ENCODE measurements around the gene EPX. TPM values are rescaled to one million over a fixed set of nuclear protein-coding genes. Genes with fewer than 3 reads are reported as not detected.

EPX gene
- total RNA-seq, 1 experiment from 2014 or later, result not detected

DNA sequence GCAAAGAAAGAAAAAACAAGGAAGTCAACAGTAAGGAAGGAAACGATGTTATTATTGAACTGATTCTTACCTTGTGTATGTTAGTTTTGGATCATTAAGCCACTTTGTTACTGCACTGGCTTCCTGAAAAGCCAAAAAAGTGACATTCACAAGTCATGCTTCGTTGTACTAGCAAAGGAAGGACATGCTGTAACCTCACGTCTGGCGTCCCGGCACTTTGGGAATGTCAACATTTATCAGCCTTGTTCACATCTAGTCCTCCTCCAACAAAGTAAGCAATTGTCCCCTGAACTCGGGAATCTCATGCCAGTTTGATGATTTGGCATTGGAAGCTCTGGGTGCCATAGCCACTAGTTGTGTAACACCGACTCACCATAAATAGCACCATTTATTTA, 27.3 kb downstream of the EPX start (continued):
- TF ChIP-seq, protein P1, sequence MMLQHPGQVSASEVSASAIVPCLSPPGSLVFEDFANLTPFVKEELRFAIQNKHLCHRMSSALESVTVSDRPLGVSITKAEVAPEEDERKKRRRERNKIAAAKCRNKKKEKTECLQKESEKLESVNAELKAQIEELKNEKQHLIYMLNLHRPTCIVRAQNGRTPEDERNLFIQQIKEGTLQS (IDR thresholded peaks at IDR 0.05), result no peak

DNA sequence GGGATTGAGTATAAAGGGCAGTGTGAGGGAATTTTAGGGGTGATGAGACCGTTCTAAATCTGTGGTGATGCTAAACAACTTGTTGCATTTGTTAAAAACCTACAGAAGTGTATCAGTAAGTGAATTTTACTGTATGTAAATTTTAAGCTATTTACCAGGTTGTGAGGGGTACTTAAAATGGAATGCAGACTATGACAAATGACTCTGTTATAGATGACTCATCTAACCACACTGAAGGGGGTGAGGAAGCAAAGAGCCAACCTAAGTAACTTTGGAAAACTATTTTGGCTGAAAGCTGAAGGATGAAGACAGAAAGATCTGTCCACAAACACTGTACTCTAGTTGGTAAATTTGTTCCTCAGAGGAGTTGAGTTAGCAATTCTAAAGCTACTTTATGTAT, 31.8 kb downstream of the EPX start:
- Histone ChIP-seq H3K9ac (ENCODE audit: low read length) (no peak overlapping the region), H3K9me2 (ENCODE audit: insufficient read depth) (peaks cover 2% of the 10 kb centered on the region; the same call in 1 of the 2 replicates), H3K4me2 (ENCODE audit: low read length) (peak overlapping the region; percentile 65), H4K20me1 (ENCODE audit: insufficient read depth) (no peaks in the 10 kb centered on the region), H3K4me3 (replicated peaks in 1 of 2; ENCODE audit: low read depth in 1 of 2, low read length in 2 of 2) (peak overlapping the region in 1 of 2 experiments; percentile 32; a peak in 2 of 4 replicates), H3K27ac (ENCODE audit: low read depth, low read length) (no peak overlapping the region), H3K9me3 (ENCODE audit: control insufficient read depth in 1 of 2, insufficient read depth in 1 of 2, low read depth in 1 of 2, low read length in 2 of 2) (no peaks in the 10 kb centered on the region), H3K4me1 (ENCODE audit: control insufficient read depth in 1 of 2, insufficient read depth in 2 of 2, low read length in 2 of 2) (peaks cover 12 to 18% of the 10 kb centered on the region in 2 experiments; a peak in 3 of 4 replicates), H3K27me3 (ENCODE audit: insufficient read depth, low read length) (no peaks in the 10 kb centered on the region), H3K79me2 (ENCODE audit: insufficient read depth, low read length) (no peaks in the 10 kb centered on the region), H2AFZ (ENCODE audit: low read depth, low read length, poor library complexity, severe bottlenecking) (peak overlapping the region; percentile 90), H3K36me3 (ENCODE audit: control insufficient read depth in 1 of 2, insufficient read depth in 2 of 2, low read length in 2 of 2) (no peaks in the 10 kb centered on the region)
- ChIA-PET RAD21 (ENCODE audit: low non-redundant PET in 1 of 2, low total read pairs in 2 of 2, uncharacterized antibody in 2 of 2, unreplicated experiment in 2 of 2) (no interaction called here), POLR2A (no interaction called here), CTCF (interaction anchor here (1.1 kb wide), 1 partner anchor 9 kb away, joined by 3 read pairs; no protein-coding TSS in a partner anchor)
- ATAC-seq, result peak; percentile 75
- TF ChIP-seq SRF (IDR thresholded peaks at IDR 0.05; ENCODE audit: low read depth) (no peak), EGR1 (IDR thresholded peaks at IDR 0.05; ENCODE audit: low read depth) (no peak), SP1 (IDR thresholded peaks at IDR 0.05; ENCODE audit: low read depth) (peak; percentile 30; the same call in 1 of the 2 replicates), ZNF274 (IDR thresholded peaks at IDR 0.05; ENCODE audit: low read depth, low read length) (no peak), FOSL1 (IDR thresholded peaks at IDR 0.05; ENCODE audit: low read depth) (peak; percentile 76), ELF1 (IDR thresholded peaks at IDR 0.05; ENCODE audit: borderline replicate concordance, low read depth) (no peak), CEBPB (IDR thresholded peaks at IDR 0.05; ENCODE audit: low read depth) (no peak), EZH2phosphoT487 (IDR thresholded peaks at IDR 0.05; ENCODE audit: borderline replicate concordance) (no peak), JUND (IDR thresholded peaks at IDR 0.05) (peak; percentile 67), POLR2AphosphoS5 (IDR thresholded peaks at IDR 0.05; ENCODE audit: low read depth, low read length) (no peak), SIN3A (IDR thresholded peaks at IDR 0.05; ENCODE audit: low read depth) (no peak)
- TF ChIP-seq, protein P2, sequence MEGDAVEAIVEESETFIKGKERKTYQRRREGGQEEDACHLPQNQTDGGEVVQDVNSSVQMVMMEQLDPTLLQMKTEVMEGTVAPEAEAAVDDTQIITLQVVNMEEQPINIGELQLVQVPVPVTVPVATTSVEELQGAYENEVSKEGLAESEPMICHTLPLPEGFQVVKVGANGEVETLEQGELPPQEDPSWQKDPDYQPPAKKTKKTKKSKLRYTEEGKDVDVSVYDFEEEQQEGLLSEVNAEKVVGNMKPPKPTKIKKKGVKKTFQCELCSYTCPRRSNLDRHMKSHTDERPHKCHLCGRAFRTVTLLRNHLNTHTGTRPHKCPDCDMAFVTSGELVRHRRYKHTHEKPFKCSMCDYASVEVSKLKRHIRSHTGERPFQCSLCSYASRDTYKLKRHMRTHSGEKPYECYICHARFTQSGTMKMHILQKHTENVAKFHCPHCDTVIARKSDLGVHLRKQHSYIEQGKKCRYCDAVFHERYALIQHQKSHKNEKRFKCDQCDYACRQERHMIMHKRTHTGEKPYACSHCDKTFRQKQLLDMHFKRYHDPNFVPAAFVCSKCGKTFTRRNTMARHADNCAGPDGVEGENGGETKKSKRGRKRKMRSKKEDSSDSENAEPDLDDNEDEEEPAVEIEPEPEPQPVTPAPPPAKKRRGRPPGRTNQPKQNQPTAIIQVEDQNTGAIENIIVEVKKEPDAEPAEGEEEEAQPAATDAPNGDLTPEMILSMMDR (IDR thresholded peaks at IDR 0.05 in 2 of 3, conservative IDR thresholded peaks at IDR 0.05 in 1 of 3; ENCODE audit: borderline replicate concordance in 1 of 3, insufficient read depth in 1 of 3, low read depth in 2 of 3, low read length in 2 of 3), result no peak
- TF ChIP-seq, protein P1 (IDR thresholded peaks at IDR 0.05), result no peak
- TF ChIP-seq, protein P3, sequence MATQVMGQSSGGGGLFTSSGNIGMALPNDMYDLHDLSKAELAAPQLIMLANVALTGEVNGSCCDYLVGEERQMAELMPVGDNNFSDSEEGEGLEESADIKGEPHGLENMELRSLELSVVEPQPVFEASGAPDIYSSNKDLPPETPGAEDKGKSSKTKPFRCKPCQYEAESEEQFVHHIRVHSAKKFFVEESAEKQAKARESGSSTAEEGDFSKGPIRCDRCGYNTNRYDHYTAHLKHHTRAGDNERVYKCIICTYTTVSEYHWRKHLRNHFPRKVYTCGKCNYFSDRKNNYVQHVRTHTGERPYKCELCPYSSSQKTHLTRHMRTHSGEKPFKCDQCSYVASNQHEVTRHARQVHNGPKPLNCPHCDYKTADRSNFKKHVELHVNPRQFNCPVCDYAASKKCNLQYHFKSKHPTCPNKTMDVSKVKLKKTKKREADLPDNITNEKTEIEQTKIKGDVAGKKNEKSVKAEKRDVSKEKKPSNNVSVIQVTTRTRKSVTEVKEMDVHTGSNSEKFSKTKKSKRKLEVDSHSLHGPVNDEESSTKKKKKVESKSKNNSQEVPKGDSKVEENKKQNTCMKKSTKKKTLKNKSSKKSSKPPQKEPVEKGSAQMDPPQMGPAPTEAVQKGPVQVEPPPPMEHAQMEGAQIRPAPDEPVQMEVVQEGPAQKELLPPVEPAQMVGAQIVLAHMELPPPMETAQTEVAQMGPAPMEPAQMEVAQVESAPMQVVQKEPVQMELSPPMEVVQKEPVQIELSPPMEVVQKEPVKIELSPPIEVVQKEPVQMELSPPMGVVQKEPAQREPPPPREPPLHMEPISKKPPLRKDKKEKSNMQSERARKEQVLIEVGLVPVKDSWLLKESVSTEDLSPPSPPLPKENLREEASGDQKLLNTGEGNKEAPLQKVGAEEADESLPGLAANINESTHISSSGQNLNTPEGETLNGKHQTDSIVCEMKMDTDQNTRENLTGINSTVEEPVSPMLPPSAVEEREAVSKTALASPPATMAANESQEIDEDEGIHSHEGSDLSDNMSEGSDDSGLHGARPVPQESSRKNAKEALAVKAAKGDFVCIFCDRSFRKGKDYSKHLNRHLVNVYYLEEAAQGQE (IDR thresholded peaks at IDR 0.05; ENCODE audit: low read depth), result no peak
- intact Hi-C loops (cut with micrococcal nuclease), result no loop called here
- DNase-seq (ENCODE audit: low read depth, low spot score), result peak; percentile 28
- no TSS peak for BruUV-seq (replicated peaks)
